Immature natural killer cell (primary cell): Measurements from ENCODE around the gene NCOA6. TPM values are rescaled to one million over a fixed set of nuclear protein-coding genes. Genes with fewer than 3 reads are reported as not detected.

Source experiments
- DNase-seq, 3 donors: peaks; one replicate each; pipeline ENCODE4 v3.0.0; 2022; ENCODE audit warnings: mixed read lengths in 1 of 3
- H3K27ac Mint-ChIP-seq, 6 donors: one replicate each; pipeline ENCODE4 v1.8.0; 2020; ENCODE audit warnings: mixed read lengths in 6 of 6, mild to moderate bottlenecking in 5 of 6, inconsistent platforms in 4 of 6, moderate library complexity in 3 of 6
- H3K27me3 Mint-ChIP-seq, 3 donors: one replicate each; pipeline ENCODE4 v1.8.0; 2020 to 2021; ENCODE audit warnings: low read depth in 3 of 3, mild to moderate bottlenecking in 3 of 3, mixed read lengths in 3 of 3, moderate library complexity in 3 of 3, inconsistent platforms in 1 of 3
- H3K36me3 Mint-ChIP-seq, 3 donors: one replicate each; pipeline ENCODE4 v1.8.0; 2020; ENCODE audit warnings: mixed read lengths in 3 of 3, inconsistent platforms in 2 of 3, mild to moderate bottlenecking in 2 of 3
- H3K4me1 Mint-ChIP-seq, 2 donors: one replicate each; pipeline ENCODE4 v1.8.0; 2020; ENCODE audit warnings: inconsistent platforms in 2 of 2, mild to moderate bottlenecking in 2 of 2, mixed read lengths in 2 of 2, moderate library complexity in 1 of 2
- H3K4me3 Mint-ChIP-seq, 5 donors: one replicate each; pipeline ENCODE4 v1.8.0; 2020; ENCODE audit warnings: mild to moderate bottlenecking in 5 of 5, mixed read lengths in 5 of 5, inconsistent platforms in 3 of 5, moderate library complexity in 3 of 5
- H3K9me3 Mint-ChIP-seq, 6 donors: one replicate each; pipeline ENCODE4 v1.8.0; 2020; ENCODE audit warnings: mild to moderate bottlenecking in 6 of 6, mixed read lengths in 6 of 6, inconsistent platforms in 4 of 6, moderate library complexity in 3 of 6
- polyA plus RNA-seq, 3 donors: library from polyadenylated mRNA; unstranded; fragments of 300-500 nt; fragmentation: Illumina TruSeq; gene quantifications; one replicate each; pipeline ENCODE4 v1.2.3, GENCODE V29; 2021

Gene NCOA6
- polyA plus RNA-seq, 3 donors from 2014 or later = 0.65 to 17.3 (median 3.0) TPM

GRCh38 chr20:34859367-34859766, 33.9 kb upstream of the NCOA6 start:
- no peak overlapping the region for H3K27ac Mint-ChIP-seq
- no peaks in the 10 kb centered on the region for H3K9me3 Mint-ChIP-seq
- H3K27me3 Mint-ChIP-seq = no peaks in the 10 kb centered on the region
- H3K4me3 Mint-ChIP-seq = no peak overlapping the region
- H3K36me3 Mint-ChIP-seq = peaks cover 3 to 14% (median 9%) of the 10 kb centered on the region in 3 donors
- peaks cover 0 to 1% of the 10 kb centered on the region in 2 donors for H3K4me1 Mint-ChIP-seq
- DNase-seq = no peak

GRCh38 chr20:34852298-34852697, 26.8 kb upstream of the NCOA6 start:
- no peak for DNase-seq
- Mint-ChIP-seq H3K9me3 (no peaks in the 10 kb centered on the region), H3K27ac (no peak overlapping the region), H3K4me3 (no peak overlapping the region), H3K27me3 (no peaks in the 10 kb centered on the region), H3K4me1 (no peaks in the 10 kb centered on the region), H3K36me3 (peaks cover 3 to 7% (median 7%) of the 10 kb centered on the region in 3 donors)

- Mint-ChIP-seq H3K4me3 (no peak overlapping the region), H3K27ac (no peak overlapping the region), H3K27me3 (no peaks in the 10 kb centered on the region), H3K36me3 (peaks cover 3 to 7% (median 4%) of the 10 kb centered on the region in 3 donors), H3K4me1 (no peaks in the 10 kb centered on the region), H3K9me3 (no peaks in the 10 kb centered on the region)
- DNase-seq = no peak
Measured at GRCh38 chr20:34850969-34851368, 25.5 kb upstream of the NCOA6 start.

- Mint-ChIP-seq H3K27ac (no peak overlapping the region), H3K9me3 (no peaks in the 10 kb centered on the region), H3K4me3 (no peak overlapping the region), H3K36me3 (peaks cover 0 to 4% (median 3%) of the 10 kb centered on the region in 3 donors), H3K4me1 (no peaks in the 10 kb centered on the region), H3K27me3 (peaks cover 0 to 2% (median 0%) of the 10 kb centered on the region in 3 donors)
- no peak for DNase-seq
Measured at GRCh38 chr20:34849778-34850177, 24.3 kb upstream of the NCOA6 start.

- H3K4me3 Mint-ChIP-seq = no peak overlapping the region
- H3K36me3 Mint-ChIP-seq = peaks cover 0 to 4% (median 3%) of the 10 kb centered on the region in 3 donors
- H3K4me1 Mint-ChIP-seq = no peaks in the 10 kb centered on the region
- no peak for DNase-seq
- peaks cover 0 to 2% (median 0%) of the 10 kb centered on the region in 3 donors for H3K27me3 Mint-ChIP-seq
- H3K27ac Mint-ChIP-seq = no peak overlapping the region
- H3K9me3 Mint-ChIP-seq = no peaks in the 10 kb centered on the region
Measured at GRCh38 chr20:34848597-34848996, 23.1 kb upstream of the NCOA6 start.

- no peak for DNase-seq
- H3K27ac Mint-ChIP-seq = peak overlapping the region in 1 of 6 donors; percentile 40
- H3K36me3 Mint-ChIP-seq = no peaks in the 10 kb centered on the region
- H3K9me3 Mint-ChIP-seq = no peaks in the 10 kb centered on the region
- H3K27me3 Mint-ChIP-seq = peaks cover 2 to 4% (median 4%) of the 10 kb centered on the region in 3 donors
- H3K4me1 Mint-ChIP-seq = no peaks in the 10 kb centered on the region
- no peak overlapping the region for H3K4me3 Mint-ChIP-seq
Measured at GRCh38 chr20:34843421-34843820, 18.0 kb upstream of the NCOA6 start.

GRCh38 chr20:34842143-34842542, 16.7 kb upstream of the NCOA6 start:
- Mint-ChIP-seq H3K4me1 (no peaks in the 10 kb centered on the region), H3K27ac (peak overlapping the region in 1 of 6 donors; percentile 50), H3K36me3 (no peaks in the 10 kb centered on the region), H3K4me3 (no peak overlapping the region), H3K9me3 (no peaks in the 10 kb centered on the region), H3K27me3 (peaks cover 2 to 4% (median 4%) of the 10 kb centered on the region in 3 donors)
- DNase-seq = no peak

- peaks cover 0 to 10% (median 4%) of the 10 kb centered on the region in 3 donors for H3K27me3 Mint-ChIP-seq
- H3K9me3 Mint-ChIP-seq = no peaks in the 10 kb centered on the region
- H3K27ac Mint-ChIP-seq = no peak overlapping the region
- H3K36me3 Mint-ChIP-seq = no peaks in the 10 kb centered on the region
- H3K4me1 Mint-ChIP-seq = no peaks in the 10 kb centered on the region
- no peak overlapping the region for H3K4me3 Mint-ChIP-seq
- peak; percentile 38 to 50 (median 41) for DNase-seq
Measured at GRCh38 chr20:34834459-34834893, 9.0 kb upstream of the NCOA6 start.

GRCh38 chr20:34831936-34832335, 6.5 kb upstream of the NCOA6 start:
- Mint-ChIP-seq H3K9me3 (no peaks in the 10 kb centered on the region), H3K4me1 (peaks cover 0 to 1% of the 10 kb centered on the region in 2 donors), H3K27me3 (peaks cover 0 to 10% (median 4%) of the 10 kb centered on the region in 3 donors), H3K27ac (no peak overlapping the region), H3K4me3 (no peak overlapping the region), H3K36me3 (no peaks in the 10 kb centered on the region)
- no peak for DNase-seq

GRCh38 chr20:34829191-34829590, 3.7 kb upstream of the NCOA6 start:
- Mint-ChIP-seq H3K36me3 (no peaks in the 10 kb centered on the region), H3K9me3 (no peaks in the 10 kb centered on the region), H3K27me3 (peaks cover 8 to 22% (median 8%) of the 10 kb centered on the region in 3 donors), H3K4me1 (peaks cover 15% of the 10 kb centered on the region in 2 donors), H3K4me3 (no peak overlapping the region), H3K27ac (no peak overlapping the region)
- DNase-seq = no peak

GRCh38 chr20:34824806-34825529, 483 bp downstream of the NCOA6 start:
- no peaks in the 10 kb centered on the region for H3K9me3 Mint-ChIP-seq
- H3K36me3 Mint-ChIP-seq = peaks cover 0 to 5% (median 0%) of the 10 kb centered on the region in 3 donors
- H3K4me3 Mint-ChIP-seq = peak overlapping the region; percentile 87 to 99 (median 97)
- H3K27ac Mint-ChIP-seq = peak overlapping the region; percentile 85 to 97 (median 91)
- peak; percentile 66 to 72 (median 70) for DNase-seq
- peaks cover 7 to 18% (median 9%) of the 10 kb centered on the region in 3 donors for H3K27me3 Mint-ChIP-seq
- H3K4me1 Mint-ChIP-seq = peaks cover 48% of the 10 kb centered on the region in 2 donors

GRCh38 chr20:34824452-34824805, 1.0 kb downstream of the NCOA6 start:
- Mint-ChIP-seq H3K4me3 (peak overlapping the region; percentile 87 to 99 (median 97)), H3K27me3 (peaks cover 7 to 14% (median 9%) of the 10 kb centered on the region in 3 donors), H3K27ac (peak overlapping the region; percentile 85 to 97 (median 91)), H3K9me3 (no peaks in the 10 kb centered on the region), H3K4me1 (peaks cover 52 to 53% of the 10 kb centered on the region in 2 donors), H3K36me3 (peaks cover 0 to 5% (median 0%) of the 10 kb centered on the region in 3 donors)
- DNase-seq = peak; percentile 57 to 60 (median 57)

GRCh38 chr20:34824026-34824425, 1.4 kb downstream of the NCOA6 start:
- no peaks in the 10 kb centered on the region for H3K9me3 Mint-ChIP-seq

GRCh38 chr20:34820805-34821578, 4.5 kb downstream of the NCOA6 start:
- Mint-ChIP-seq H3K9me3 (no peaks in the 10 kb centered on the region), H3K4me3 (peak overlapping the region in 1 of 5 donors; percentile 18), H3K4me1 (peaks cover 68 to 79% of the 10 kb centered on the region in 2 donors), H3K27ac (peak overlapping the region in 2 of 6 donors; percentile 24 to 36), H3K36me3 (peaks cover 0 to 5% (median 0%) of the 10 kb centered on the region in 3 donors), H3K27me3 (peaks cover 3 to 10% (median 7%) of the 10 kb centered on the region in 3 donors)
- DNase-seq = no peak

More at GRCh38 chr20:34824026-34824425, 1.4 kb downstream of the NCOA6 start:
- peaks cover 0 to 5% (median 0%) of the 10 kb centered on the region in 3 donors for H3K36me3 Mint-ChIP-seq
- H3K27ac Mint-ChIP-seq = peak overlapping the region; percentile 85 to 97 (median 91)
- peaks cover 7 to 14% (median 9%) of the 10 kb centered on the region in 3 donors for H3K27me3 Mint-ChIP-seq
- no peak for DNase-seq
- peak overlapping the region; percentile 87 to 99 (median 97) for H3K4me3 Mint-ChIP-seq
- peaks cover 55 to 57% of the 10 kb centered on the region in 2 donors for H3K4me1 Mint-ChIP-seq
